RPMI8226 (cell line): ENCODE measurements around the gene OSGEPL1.
"Not testable (repeated sequence)": the region's sequence is repeated elsewhere in the genome, so short reads cannot be mapped to it uniquely, and the experiment has no call there.

ENCODE experiments used
- DNase-seq: peaks from one replicate; pipeline ENCODE4 v3.0.0-alpha.2; 2015

The OSGEPL1 gene, protein sequence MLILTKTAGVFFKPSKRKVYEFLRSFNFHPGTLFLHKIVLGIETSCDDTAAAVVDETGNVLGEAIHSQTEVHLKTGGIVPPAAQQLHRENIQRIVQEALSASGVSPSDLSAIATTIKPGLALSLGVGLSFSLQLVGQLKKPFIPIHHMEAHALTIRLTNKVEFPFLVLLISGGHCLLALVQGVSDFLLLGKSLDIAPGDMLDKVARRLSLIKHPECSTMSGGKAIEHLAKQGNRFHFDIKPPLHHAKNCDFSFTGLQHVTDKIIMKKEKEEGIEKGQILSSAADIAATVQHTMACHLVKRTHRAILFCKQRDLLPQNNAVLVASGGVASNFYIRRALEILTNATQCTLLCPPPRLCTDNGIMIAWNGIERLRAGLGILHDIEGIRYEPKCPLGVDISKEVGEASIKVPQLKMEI

DNA sequence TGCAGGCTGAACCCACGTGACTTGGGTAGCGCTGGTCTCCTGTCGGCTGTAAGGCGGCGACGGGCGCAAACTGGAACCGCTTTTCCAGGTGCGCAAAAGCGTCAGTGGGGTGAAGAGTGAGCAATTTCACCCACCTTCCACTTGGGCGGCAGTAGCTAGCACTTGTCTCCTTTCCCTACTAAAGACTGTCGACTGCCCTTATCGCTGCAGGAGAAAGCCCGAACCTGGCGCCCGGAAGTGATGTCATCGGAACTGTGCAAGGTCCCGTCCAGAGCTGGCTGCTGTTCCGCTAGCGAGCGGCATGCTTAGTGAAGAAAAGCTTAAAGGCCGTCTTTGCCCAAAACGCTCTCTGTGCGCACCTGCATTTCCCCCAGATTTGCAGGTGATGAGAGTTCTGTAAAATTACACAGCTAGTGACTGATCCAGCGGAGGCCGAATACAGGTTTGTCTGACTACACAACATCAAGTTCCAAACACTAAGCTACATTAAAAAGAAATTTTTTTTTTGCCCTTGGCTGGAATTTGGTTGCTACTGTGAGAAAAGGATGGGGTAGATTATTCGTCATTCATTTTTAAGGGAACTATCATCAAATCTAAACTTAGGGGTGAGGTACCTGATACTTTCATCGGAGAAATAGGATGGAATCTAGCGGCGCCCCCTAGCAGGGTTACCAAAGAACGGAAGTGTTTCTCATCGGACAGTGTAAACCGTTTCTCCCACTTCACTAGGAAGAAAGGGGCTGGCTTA, at the start of gene OSGEPL1:
Gene OSGEPL1 (minus strand): TSS at position 242 of the 748 bp plus-strand sequence. CDS start 1,152 bp downstream, outside the sequence.
- DNase-seq = peak; percentile 97

DNA sequence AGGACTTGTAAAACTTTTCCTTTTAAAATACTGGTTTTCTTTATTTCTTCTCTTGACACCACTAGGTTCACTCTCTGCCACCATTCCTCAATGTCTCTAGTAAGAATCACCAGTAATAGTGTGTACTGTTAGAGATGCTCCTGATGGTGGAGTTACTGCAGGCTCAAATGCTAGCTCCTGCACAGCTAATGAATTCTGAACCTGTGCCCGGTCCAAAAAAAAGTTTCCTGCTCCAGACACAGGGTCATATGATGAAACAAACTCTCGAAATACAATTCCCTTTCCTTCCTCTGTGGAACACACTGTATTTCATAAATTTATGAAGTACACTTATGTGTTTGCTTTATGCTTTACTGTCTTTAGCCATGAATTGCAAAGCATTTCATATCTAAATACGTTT, 40.8 kb upstream of the OSGEPL1 start:
- no peak for DNase-seq

DNA sequence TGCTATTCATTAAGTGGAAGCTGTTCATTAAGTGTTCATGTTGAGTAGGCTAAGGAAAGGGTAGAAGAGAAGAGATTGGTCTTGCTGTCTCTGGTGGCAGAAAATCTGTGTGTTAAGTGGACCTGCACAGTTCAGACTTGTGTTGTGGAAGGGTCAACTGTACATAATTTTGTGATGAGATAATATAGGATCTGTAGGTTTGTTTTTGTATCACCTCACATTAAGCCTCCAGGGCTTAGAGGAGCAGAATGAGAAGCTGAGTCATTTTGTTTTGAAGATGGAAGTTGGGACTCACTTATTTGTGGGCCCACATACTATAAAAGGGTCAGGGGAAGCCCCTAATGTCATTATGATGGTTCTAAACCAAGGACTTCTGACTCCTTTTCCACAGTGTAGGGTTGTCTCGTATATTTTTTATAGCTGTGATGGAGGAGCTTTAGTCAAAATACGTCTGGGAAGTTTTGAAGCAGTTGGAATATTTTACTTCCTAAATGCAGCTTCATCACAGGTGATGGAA, 39.9 kb upstream of the OSGEPL1 start:
- DNase-seq = no peak

DNA sequence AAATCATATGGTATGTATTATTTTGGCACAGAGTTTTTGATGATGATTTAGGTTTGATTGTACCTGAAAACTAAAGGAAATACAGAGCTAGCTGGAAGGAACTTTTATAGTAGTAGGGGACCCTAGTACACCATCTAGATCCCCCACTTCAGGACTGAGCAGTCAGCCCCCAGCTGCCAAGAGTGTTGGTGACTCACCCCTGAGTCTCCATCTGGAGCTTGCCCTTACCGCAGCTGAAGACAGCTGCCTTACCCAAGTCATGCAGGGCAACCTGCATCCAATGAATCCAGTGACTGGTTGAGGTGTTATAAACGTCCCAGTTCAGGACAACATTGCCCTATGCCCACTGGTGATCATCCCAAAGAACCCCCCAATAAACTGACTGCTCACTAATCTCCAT, 36.9 kb upstream of the OSGEPL1 start:
- no peak for DNase-seq

DNA sequence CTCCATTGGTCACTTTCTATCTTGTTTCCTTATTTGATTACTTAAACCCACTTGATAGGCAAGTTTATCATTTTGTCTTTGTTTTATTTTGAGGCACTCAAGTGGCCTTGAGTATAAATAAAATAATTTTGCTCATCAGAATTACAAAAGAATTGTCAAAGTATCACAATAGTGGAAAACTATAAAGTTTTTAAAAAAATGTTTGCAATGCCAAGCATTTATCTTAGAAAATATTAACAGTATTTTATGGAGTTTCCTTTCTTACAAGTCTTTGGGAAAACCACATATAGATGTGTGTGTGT, 36.4 kb upstream of the OSGEPL1 start:
- DNase-seq = no peak

DNA sequence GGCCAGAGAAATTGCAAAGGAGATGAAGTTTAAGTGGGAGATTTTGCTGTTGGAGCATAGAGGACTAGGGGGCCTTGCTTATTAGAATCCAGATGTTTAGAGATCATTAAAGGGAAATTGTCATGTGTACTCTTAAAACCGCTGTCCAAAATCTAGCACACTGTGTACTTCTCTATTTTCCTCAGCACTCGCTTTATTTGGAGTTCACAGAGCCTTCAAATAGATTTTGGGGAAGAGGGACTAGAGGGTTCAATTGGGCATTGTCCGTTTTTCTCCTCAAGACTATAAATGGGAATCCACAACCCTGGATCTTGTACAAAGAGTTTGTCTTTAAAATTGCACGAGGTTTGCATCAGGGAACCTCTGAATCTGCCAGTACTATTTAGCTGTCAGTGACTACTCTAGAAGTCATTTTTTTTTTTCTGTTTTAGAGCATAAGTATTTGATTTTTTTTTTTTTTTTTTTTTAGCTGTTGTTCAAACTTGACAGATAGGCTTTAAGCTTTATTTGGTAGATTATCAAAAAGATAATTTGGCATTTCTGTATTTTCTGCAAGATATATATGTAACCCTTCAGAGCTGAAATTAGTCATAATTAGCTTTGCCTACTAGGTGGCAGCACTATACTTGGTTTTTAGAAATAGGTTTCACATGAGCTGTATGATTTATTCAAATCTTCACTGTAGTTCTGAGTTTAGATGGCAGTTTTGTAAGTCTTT, 35.9 kb upstream of the OSGEPL1 start:
- peak; percentile 25 for DNase-seq

DNA sequence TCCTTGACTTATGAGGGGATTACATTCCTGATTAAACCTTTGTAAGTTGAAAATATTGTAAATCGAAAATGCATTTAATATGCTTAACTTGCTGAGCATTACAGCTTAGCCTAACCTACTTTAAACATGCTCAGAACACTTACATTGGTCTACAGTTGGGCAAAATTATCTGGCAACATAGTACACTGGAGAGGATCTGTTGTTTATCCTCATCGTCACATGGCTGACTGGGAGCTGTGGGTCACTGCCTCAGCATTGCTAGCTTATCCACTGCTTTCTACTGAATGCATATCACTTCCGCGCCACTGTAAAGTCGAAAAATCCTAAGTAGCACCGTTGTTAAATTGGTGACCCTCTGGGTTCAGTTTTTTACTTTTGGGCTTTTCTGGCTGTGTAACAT, 35.3 kb upstream of the OSGEPL1 start:
- DNase-seq = no peak

DNA sequence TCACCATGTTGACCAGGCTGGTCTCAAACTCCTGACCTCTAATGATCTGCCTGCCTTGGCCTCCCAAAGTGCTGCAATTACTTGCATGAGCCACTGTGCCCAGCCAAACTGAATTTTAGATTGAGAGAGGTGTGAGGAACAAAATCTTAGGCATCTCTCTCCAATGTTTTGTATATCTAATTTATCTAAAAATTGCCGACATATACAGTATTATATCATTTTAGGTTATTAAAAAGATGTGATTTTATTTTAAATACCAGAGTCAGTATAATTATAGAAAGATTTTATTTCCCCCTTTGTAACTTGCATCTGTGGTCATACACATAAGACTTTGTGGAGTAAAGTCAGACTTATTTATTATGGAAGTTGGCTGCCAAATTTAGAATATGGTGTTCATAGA, 31.7 kb upstream of the OSGEPL1 start:
- no peak for DNase-seq

DNA sequence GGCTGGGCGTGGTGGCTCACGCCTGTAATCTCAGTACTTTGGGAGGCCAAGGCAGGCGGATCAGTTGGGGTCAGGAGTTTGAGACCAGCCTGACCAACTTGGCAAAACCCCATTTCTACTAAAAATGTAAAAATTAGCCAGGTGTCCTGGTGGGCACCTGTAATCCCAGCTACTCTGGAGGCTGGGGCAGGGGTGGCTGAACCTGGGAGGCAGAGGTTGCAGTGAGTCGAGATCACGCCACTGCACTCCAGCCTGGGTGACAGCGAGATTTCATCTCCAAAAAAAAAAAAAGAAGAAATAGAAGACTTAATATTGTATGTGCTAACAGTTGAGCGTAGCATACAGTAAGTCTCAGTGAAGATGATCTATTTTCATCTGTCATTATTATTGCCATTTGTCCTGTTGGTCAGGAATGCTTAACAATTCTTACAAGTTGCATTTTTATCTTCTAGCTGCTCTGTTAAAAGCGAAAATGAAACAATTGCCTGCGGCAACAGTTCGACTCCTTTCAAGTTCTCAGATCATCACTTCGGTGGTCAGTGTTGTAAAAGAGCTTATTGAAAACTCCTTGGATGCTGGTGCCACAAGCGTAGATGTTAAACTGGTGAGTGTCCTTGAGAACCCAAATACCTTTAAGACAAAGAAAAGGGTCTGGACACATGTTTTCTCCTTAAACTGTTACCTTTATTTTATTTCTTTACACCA, 28.9 kb upstream of the OSGEPL1 start:
- no peak for DNase-seq

DNA sequence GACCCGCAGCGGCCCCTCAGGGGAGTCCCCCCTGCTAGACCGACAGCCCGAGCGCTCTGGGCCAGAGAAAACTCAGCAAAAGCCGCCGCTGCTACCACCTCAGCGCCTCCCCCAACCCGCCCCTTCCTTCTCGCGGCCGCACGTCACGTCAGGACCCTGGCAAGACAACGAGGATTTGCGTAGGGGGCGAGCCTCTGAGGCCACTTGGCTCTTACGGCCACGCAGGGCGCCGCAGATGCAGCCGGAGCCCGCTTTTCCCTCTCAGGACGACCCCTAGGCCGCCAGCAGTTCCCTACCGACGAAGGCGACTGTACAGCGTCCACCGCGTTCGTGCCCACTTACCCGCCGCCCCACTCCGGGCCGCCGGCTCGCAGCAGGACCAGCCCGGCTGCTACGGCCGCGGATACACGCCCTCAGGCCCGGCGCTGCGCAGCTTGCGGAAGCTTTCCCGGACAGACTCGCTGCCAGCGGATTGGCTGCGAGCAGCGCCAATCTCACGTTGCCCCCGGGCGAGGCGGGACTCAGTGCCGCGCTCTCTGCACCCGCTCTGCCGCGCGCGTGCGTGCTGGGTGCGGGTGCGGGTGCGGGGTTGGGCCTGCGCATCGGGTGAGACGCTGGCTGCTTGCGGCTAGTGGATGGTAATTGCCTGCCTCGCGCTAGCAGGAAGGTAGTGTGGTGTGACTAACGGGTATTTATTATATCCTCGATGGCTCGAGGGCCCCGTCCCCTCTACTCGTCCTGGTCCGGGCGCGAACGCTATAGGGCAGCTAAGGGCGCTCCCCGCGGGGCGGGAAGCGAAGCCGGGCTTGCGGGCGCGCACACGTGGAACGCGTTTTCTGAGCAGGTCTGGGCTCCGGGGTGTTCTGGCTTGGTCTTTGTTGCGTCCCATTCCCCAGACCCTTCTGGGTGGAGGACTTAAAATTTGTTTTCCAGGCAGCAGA, 21.6 kb upstream of the OSGEPL1 start, which contains the start of the genes ORMDL1 and PMS1:
Gene ORMDL1 (minus strand): TSS at position 413 of the 941 bp plus-strand sequence. CDS start 1,744 bp downstream, outside the sequence.
Gene PMS1 (plus strand): TSS at position 524 of the 941 bp plus-strand sequence. CDS start 7,360 bp downstream, outside the sequence.
- DNase-seq = peak; percentile 97

DNA sequence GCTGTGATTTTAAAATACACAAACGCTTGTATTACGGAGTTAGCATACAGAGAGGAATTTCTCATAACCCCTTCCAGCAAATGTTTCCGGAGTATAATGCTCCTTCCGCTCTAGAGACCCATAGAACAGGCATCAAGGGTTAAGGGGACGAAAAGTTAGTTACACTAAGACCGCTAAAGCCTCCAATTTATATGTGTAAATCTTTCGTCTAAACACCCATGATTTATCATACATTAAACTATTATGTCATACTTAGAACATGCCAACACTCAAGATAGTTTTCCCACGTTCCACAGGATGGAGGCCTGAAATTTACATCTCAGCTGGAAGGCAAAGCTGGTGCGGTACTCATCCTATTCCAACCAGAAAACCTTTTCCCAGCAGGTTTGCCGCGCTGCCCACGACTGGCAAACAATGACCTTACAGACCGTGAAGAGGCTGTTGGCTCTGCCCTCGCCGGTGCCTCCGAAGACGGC, 20.9 kb upstream of the OSGEPL1 start:
- peak; percentile 42 for DNase-seq

DNA sequence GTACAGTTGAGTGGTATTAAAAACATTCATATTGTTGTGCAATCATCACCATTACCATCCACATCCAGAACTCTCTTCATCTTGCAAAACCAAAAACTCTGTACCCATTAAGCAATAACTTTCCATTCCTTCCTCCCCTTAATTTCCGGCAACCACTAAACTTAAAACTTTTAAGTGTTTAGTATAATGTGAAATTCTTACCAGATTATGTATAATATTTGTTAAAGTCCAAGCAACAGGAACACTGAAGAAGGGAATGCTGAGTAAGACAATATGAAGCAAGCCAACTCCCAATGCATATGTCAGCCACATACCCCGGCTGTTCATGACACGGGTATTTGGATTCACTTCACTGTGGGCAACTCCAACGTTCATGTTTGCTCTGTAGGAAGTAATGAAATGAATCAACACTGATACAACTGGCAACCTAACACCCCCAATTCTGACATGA, 19.7 kb upstream of the OSGEPL1 start:
- DNase-seq = peak; percentile 8

DNA sequence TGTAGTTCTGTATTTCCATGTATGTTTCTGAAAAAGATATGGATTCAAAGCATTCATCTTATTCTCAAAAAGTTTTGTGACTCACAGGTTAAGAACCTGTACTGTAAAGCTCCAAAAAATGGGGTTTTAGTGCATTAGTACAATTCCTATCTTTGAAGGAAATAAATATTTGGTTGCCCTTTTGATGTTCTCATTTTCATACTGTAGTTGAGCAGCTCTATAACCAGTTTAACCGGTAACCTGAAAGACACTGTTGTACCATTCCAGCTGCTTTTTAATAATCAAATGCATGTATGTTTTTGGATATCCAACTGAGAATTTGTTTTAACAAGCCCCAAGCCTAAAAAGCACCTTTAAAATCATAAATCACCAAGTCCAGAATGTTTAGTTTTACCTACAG, 9.6 kb upstream of the OSGEPL1 start:
- no peak for DNase-seq

DNA sequence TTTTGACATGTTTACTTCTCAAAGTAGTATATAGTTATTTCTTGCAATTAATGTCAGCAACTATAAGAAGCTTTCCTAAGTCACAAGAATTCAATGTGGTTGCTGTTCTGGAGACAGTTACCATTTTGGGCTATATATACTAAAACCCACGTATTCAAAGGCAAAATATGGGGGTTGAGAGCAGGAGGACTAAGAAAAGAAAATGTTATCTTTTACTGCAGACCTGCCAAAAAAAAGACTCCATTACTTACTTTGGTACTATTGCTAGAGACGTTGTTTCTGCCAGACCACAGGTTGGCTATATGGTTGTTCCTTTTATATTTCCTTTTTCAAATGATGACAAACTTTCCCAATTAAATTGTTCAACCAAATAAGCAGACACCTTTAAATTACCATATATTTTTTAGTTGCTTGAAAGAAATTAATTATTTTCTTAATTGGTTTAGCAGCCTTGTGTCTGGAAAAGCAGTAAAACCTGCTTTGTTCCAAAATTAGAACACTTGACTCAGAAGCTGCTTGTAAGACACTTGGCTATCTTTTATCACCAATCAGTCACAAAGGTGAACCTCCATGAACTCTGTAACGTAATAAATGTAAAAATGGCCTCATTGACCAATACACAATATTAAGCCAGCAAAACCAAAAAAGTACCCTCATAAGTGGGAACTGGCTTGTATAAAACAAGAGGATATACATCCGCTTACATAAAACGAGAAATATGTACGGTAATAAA, 8.2 kb upstream of the OSGEPL1 start:
- no peak for DNase-seq

DNA sequence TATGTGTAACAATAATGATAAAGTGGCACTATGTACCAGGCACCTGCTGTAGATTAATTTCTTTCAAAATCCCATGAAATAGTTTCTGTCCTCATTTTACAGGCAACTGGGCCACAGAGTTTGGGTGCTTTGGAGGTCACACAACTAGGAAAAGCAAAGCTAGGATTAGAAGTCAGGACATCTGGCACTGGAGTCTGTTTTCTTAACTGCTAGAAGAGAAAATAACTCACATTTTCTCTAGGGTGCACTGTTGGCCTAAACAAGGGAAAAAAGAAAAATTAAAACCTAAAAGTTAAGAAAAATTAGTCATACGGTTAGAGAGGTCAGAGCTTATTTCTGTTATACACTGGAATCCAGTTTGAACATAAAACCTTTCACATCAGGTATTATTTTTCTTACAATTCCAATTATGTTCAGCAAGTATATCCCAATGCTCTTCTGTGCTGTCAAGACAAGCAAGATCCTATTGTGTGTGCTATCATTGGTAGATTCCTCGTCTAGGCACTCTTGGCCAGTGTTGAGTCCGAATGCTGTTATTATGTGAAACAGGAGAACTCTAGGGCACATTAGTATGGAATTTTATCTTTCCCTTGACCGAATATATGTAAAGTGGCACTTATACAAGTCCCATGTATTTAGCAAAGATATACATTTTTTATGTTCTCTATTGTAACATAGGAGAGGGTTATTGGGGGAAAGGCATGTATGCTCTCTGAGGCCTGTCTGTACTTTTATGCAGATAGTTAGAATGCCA, 1.5 kb upstream of the OSGEPL1 start:
- no peak for DNase-seq

DNA sequence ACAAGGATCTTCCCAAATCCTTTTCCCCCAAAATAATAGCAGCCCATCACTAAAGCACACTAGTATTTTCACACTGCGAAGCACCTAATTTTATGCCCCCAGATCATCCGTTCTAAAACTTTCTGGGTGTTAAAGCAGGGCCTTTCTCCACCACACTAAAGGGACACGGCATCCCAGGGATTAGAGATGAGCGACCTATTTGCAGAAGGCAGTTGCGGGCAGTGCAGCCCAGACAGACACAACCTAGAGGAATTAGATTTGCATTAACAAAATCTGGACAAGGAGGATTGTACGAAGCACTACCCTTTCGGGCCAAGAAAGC, 402 bp downstream of the OSGEPL1 start:
- DNase-seq = no peak

DNA sequence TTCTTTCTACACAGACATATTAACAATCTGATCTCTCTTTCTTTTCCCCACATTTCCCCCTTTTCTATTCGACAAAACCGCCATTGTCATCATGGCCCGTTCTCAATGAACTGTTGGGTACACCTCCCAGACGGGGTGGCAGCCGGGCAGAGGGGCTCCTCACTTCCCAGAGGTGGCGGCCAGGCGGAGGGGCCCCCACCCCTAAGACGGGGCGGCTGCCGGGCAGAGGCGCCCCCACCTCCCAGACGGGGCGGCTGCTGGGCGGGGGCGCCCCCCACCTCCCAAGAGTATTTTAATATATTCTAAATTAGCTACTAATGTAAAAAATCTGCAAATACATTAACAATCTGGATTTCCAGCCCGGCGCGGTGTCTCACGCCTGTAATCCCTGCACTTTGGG, 2.4 kb downstream of the OSGEPL1 start:
- DNase-seq = not testable (repeated sequence)

DNA sequence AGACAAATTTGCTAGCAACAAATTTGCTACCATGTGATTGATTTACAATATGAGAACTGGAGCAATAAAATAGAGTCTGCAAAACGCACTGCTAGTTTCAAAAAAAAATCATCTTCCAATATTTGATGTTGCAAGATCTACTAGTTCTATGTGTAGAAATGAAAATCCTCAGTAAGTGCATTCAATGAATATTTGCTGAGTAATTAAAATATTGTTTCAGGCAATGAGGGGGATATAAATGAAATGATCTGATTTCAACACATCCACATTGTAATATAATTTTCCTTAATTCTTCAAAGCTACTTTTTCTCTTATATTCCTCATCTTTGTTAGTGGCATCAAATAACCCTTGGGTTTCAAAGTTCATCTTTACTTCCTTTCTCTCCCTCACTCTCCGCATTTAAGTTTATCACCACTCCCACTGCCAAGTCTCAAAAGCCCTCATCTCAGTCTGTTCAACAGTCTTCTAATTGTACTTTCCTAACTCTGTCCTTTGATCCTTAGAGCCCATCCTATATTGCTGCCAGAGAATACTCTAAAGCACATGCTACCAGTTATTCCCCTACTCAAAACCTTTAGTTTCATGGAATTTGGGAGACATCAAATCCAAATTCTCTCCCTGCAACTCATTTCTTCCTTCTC, 6.2 kb downstream of the OSGEPL1 start:
- DNase-seq = no peak

DNA sequence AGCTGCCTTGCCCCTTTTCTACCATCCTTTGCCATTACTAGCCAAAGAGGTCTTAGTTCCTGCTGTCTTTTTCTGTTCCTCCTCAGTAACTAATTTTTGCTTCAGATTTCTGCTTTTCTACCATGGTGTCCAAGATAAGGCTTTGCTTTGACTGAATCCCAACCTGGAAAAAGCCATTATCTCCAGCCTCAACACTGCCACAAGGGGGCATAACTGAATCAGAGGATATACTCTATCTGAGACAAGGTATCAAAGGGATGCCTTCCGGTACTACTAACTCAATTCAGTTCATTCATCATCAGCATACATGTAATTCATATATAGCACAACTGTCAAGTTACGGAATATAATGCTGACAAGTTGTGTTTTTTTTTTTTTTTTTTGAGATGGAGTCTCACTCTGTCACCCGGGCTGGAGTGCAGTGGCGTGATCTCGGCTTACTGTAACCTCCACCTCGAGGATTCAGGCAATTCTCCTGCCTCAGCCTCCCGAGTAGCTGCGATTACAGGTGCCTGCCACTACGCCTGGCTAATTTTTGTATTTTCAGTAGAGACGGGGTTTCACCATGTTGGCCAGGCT, 11.4 kb downstream of the OSGEPL1 start:
- peak; percentile 51 for DNase-seq
